GM12892 (cell line): Measurements from ENCODE around the gene SLC9A3.

Source experiments
- POLR2A ChIP-seq: IDR thresholded peaks from 2 replicates; pipeline ENCODE4 v1.6.1; 2011; ENCODE audit warnings: low read depth, low read length, control low read depth
- TAF1 ChIP-seq: IDR thresholded peaks from 2 replicates; pipeline ENCODE4 v1.6.1; 2011; ENCODE audit warnings: low read depth, mild to moderate bottlenecking, control low read depth, low read length, borderline replicate concordance

GRCh38 chr5:500491-500890 is 23.8 kb downstream of the SLC9A3 start:
- no peak for TF ChIP-seq TAF1
- no peak for TF ChIP-seq POLR2A
